NCI-H524 treated with DMSO at 0.1 percent for 48 hours (cell line): ENCODE data around the gene NHSL1.
A peak's percentile ranks its signal among the peaks of the same experiment; 100 is the strongest.
"Not testable (repeated sequence)": the region's sequence is repeated elsewhere in the genome, so short reads cannot be mapped to it uniquely, and the experiment has no call there.

Experiments
- DNase-seq: peaks from one replicate; lab custom pipeline; 2025; lab: John Stamatoyannopoulos, UW

Gene NHSL1

GRCh38 chr6:138425256-138425655 lies 74.0 kb downstream of the NHSL1 start:
- DNase-seq, result not testable (repeated sequence)

- no peak for DNase-seq
Observed at GRCh38 chr6:138424004-138424904, 75.0 kb downstream of the NHSL1 start.

- DNase-seq, result no peak
Observed at GRCh38 chr6:138422861-138423260, 76.4 kb downstream of the NHSL1 start.

GRCh38 chr6:138421608-138422007 lies 77.7 kb downstream of the NHSL1 start:
- DNase-seq, result no peak

- DNase-seq, result no peak
Observed at GRCh38 chr6:138421089-138421488, 78.2 kb downstream of the NHSL1 start.

- DNase-seq, result no peak
Observed at GRCh38 chr6:138420356-138420755, 78.9 kb downstream of the NHSL1 start.

GRCh38 chr6:138419766-138420165 lies 79.5 kb downstream of the NHSL1 start:
- no peak for DNase-seq

GRCh38 chr6:138418118-138418742 lies 81.1 kb downstream of the NHSL1 start:
- no peak for DNase-seq

GRCh38 chr6:138417493-138418117 lies 81.7 kb downstream of the NHSL1 start:
- DNase-seq, result no peak

- DNase-seq, result no peak
Observed at GRCh38 chr6:138416206-138416605, 83.1 kb downstream of the NHSL1 start.

- no peak for DNase-seq
Observed at GRCh38 chr6:138415125-138415524, 84.2 kb downstream of the NHSL1 start.

- no peak for DNase-seq
Observed at GRCh38 chr6:138410972-138411880, 88.1 kb downstream of the NHSL1 start.

- no peak for DNase-seq
Observed at GRCh38 chr6:138410048-138410735, 89.1 kb downstream of the NHSL1 start.

GRCh38 chr6:138406443-138406842 lies 92.9 kb downstream of the NHSL1 start:
- no peak for DNase-seq

GRCh38 chr6:138405816-138406413 lies 93.4 kb downstream of the NHSL1 start:
- DNase-seq, result no peak

- DNase-seq, result no peak
Observed at GRCh38 chr6:138404666-138405337, 94.5 kb downstream of the NHSL1 start.

GRCh38 chr6:138403801-138404665 lies 95.3 kb downstream of the NHSL1 start, which contains the start of gene HEBP2:
Gene HEBP2 (plus strand): TSS chr6:138404223. CDS start chr6:138404496, 273 bp downstream.
- peak; percentile 89 for DNase-seq

GRCh38 chr6:138403324-138403800 lies 95.9 kb downstream of the NHSL1 start:
- no peak for DNase-seq

- no peak for DNase-seq
Observed at GRCh38 chr6:138402838-138403187, 96.5 kb downstream of the NHSL1 start.
